Esophagus muscularis mucosa (tissue), 4 donors: ENCODE data around the gene ARHGAP8. TPM values are rescaled to one million over a fixed set of nuclear protein-coding genes. Genes with fewer than 3 reads are reported as not detected.
A peak's percentile ranks its signal among the peaks of the same experiment; 100 is the strongest.

Experiments
- DNase-seq: peaks from one replicate; pipeline ENCODE4 v3.0.0-alpha.2; 2017; ENCODE audit errors: extremely low spot score
- H3K27ac ChIP-seq, 4 donors: fragments of 200-600 bp; sonication (generic); replicated peaks in 1 of 4; 1 replicate in 3 of 4; 2 replicates in 1 of 4; pipeline ENCODE4 v1.5.1; 2016 to 2019; ENCODE audit warnings: mild to moderate bottlenecking in 1 of 4
- H3K27me3 ChIP-seq, 4 donors: fragments of 200-600 bp; sonication (generic); one replicate each; pipeline versions ENCODE4 v1.5.1 to v1.6.0; 2016 to 2019
- H3K36me3 ChIP-seq, 4 donors: fragments of 200-600 bp; sonication (generic); one replicate each; pipeline ENCODE4 v1.5.1; 2016 to 2019
- H3K4me1 ChIP-seq, 4 donors: fragments of 200-600 bp; sonication (generic); one replicate each; pipeline ENCODE4 v1.5.1; 2016 to 2019
- H3K4me3 ChIP-seq, 4 donors: fragments of 200-600 bp; sonication (generic); 1 replicate in 2 of 4; 2 replicates in 2 of 4; pipeline ENCODE4 v1.5.1; 2016 to 2019; ENCODE audit warnings: mild to moderate bottlenecking in 4 of 4, moderate library complexity in 1 of 4
- H3K9me3 ChIP-seq, 4 donors: fragments of 200-600 bp; sonication (generic); 1 replicate in 3 of 4; 2 replicates in 1 of 4; pipeline ENCODE4 v1.5.1; 2016 to 2019
- EP300 ChIP-seq: sonication (generic); formaldehyde crosslinking; IDR thresholded peaks from one replicate; pipeline ENCODE4 v1.6.1; 2017; ENCODE audit warnings: antibody characterized with exemption
- POLR2A ChIP-seq: fragments of 450-650 bp; IDR thresholded peaks from one replicate; pipeline ENCODE4 v1.6.1; 2017; ENCODE audit warnings: antibody characterized with exemption, moderate library complexity, mild to moderate bottlenecking, low read depth
- POLR2AphosphoS5 ChIP-seq, 2 donors: sonication (generic); formaldehyde crosslinking; IDR thresholded peaks; one replicate each; pipeline ENCODE4 v1.6.1; 2017; ENCODE audit warnings: antibody characterized with exemption in 2 of 2
- WGBS: methylation state at CpG from one replicate; pipeline ENCODE4 v1.1.5; 2018; 5-methylcytosine and 5-hydroxymethylcytosine counted together
- intact Hi-C: fragments of 100-400 bp; cut with DNase I; formaldehyde crosslinking; loops from one replicate; pipeline ENCODE4 v1.15.1; 2023
- total RNA-seq, 4 donors: library from RNA; depleted of rRNA; stranded (reverse); fragments of >200 nt; gene quantifications; one replicate each; pipeline versions ENCODE4 v1.1.0 to v1.2.1, GENCODE V29; 2016
- TF ChIP-seq, protein P1 (sequence below), 3 experiments: fragments of 200-600 bp in 2 of 3; fragments of 450-650 bp in 1 of 3; sonication (generic) in 2 of 3; IDR thresholded peaks; one replicate each; pipeline ENCODE4 v1.5.1; 2017 to 2019; ENCODE audit warnings: antibody characterized with exemption in 3 of 3, mild to moderate bottlenecking in 2 of 3, moderate library complexity in 1 of 3

ARHGAP8 gene
- total RNA-seq, 4 donors from 2014 or later: 0.33 to 0.58 TPM; not detected in 2

DNA sequence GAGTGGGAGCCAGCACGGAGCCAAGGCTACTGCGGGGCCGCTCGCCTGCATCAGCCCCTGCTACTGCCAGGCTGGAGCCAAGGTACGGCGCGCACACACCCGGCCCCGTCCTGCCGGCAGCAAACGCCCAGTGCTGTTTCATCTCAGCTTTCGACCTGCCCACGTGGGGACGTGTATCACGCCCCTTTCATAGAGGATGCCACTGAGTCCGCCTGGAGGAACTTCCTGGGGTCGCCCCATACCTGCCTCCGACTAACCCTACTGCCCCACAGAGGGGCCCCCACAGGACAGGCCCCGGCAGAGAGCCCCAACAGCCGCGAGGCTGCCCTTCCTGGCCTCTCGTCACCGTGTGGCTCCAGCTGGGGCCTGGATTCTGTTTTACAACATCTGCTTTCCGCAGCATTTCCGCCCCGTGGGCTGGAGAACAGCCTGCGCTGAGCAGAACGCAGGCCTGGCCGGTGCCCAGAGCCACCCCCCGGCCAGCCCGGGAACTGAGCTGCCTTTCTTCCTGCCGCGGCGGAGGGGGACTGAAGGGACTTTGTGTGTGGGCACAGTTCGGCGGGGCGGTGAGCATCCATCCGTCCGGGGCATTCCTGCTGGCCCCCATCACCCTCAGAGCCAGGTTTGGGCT is 22.9 kb upstream of the ARHGAP8 start:
- H3K4me1 ChIP-seq: peaks cover 8 to 23% (median 19%) of the 10 kb centered on the region in 4 donors
- TF ChIP-seq POLR2A (no peak), EP300 (no peak), POLR2AphosphoS5 (IDR thresholded peaks at IDR 0.05) (peak in 1 of 2 donors; percentile 24)
- TF ChIP-seq, protein P1, sequence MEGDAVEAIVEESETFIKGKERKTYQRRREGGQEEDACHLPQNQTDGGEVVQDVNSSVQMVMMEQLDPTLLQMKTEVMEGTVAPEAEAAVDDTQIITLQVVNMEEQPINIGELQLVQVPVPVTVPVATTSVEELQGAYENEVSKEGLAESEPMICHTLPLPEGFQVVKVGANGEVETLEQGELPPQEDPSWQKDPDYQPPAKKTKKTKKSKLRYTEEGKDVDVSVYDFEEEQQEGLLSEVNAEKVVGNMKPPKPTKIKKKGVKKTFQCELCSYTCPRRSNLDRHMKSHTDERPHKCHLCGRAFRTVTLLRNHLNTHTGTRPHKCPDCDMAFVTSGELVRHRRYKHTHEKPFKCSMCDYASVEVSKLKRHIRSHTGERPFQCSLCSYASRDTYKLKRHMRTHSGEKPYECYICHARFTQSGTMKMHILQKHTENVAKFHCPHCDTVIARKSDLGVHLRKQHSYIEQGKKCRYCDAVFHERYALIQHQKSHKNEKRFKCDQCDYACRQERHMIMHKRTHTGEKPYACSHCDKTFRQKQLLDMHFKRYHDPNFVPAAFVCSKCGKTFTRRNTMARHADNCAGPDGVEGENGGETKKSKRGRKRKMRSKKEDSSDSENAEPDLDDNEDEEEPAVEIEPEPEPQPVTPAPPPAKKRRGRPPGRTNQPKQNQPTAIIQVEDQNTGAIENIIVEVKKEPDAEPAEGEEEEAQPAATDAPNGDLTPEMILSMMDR (IDR thresholded peaks at IDR 0.05): peak in 1 of 3 experiments; percentile 18
- H3K27me3 ChIP-seq: peaks cover 0 to 37% (median 0%) of the 10 kb centered on the region in 4 donors
- no peak for DNase-seq
- H3K27ac ChIP-seq: peak overlapping the region in 3 of 4 donors; percentile 51 to 67 (median 52)
- 62% methylated on average over 24 of the region's 39 CpGs for WGBS
- H3K4me3 ChIP-seq: peak overlapping the region; percentile 15 to 24 (median 22)
- peaks cover 0 to 7% (median 2%) of the 10 kb centered on the region in 4 donors for H3K36me3 ChIP-seq
- intact Hi-C loops: no loop called here
- H3K9me3 ChIP-seq: no peaks in the 10 kb centered on the region

- intact Hi-C loops: no loop called here
- H3K9me3 ChIP-seq: no peaks in the 10 kb centered on the region
- WGBS: 41% methylated on average over 10 of the region's 14 CpGs
- H3K4me1 ChIP-seq: peaks cover 8 to 23% (median 19%) of the 10 kb centered on the region in 4 donors
- peak overlapping the region in 3 of 4 donors; percentile 15 to 24 (median 23) for H3K4me3 ChIP-seq
- DNase-seq: no peak
- peaks cover 0 to 42% (median 0%) of the 10 kb centered on the region in 4 donors for H3K27me3 ChIP-seq
- H3K27ac ChIP-seq: peak overlapping the region in 2 of 4 donors; percentile 52 to 67
- H3K36me3 ChIP-seq: peaks cover 0 to 7% (median 2%) of the 10 kb centered on the region in 4 donors
- TF ChIP-seq POLR2AphosphoS5 (IDR thresholded peaks at IDR 0.05): no peak
Observed at GRCh38 chr22:44730022-44730393, 22.4 kb upstream of the ARHGAP8 start.

- Histone ChIP-seq H3K27me3 (peaks cover 0 to 49% (median 0%) of the 10 kb centered on the region in 4 donors), H3K9me3 (no peaks in the 10 kb centered on the region), H3K4me1 (peaks cover 8 to 23% (median 19%) of the 10 kb centered on the region in 4 donors), H3K4me3 (no peak overlapping the region), H3K27ac (no peak overlapping the region), H3K36me3 (peaks cover 0 to 7% (median 2%) of the 10 kb centered on the region in 4 donors)
- intact Hi-C loops: no loop called here
- 88% methylated on average over 19 of the region's 19 CpGs for WGBS
- TF ChIP-seq, protein P1 (IDR thresholded peaks at IDR 0.05): no peak
- no peak for TF ChIP-seq POLR2A
- no peak for TF ChIP-seq POLR2AphosphoS5 (IDR thresholded peaks at IDR 0.05)
- no peak for TF ChIP-seq EP300
- no peak for DNase-seq
Observed at GRCh38 chr22:44730490-44731356, 21.7 kb upstream of the ARHGAP8 start.

DNA sequence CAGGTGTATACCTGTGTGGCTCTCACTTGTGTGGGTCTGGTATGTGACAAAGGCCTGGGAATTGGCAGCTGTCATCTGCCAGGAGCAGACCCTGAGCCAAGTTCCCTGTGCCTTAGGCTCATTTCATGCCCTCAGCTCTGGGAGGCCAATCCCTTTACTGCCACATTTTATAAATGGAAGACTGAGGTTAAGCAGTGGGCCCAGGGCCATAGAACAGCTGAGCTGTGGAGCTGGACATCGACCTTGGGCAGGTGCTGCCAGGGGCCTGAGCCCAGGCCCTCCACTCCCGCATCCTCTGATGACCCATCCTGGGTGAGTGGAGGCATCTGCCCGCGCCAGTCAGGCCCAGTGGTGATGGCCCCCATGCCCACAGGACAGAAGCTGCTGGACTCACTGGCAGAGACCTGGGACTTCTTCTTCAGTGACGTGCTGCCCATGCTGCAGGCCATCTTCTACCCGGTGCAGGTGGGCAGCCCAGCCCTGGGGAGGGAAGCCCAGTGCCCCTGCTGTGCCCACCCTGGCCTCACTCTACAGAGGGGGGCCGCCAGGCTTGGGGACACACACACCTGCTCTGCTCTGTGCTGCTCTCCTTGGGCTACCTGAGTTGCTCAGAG is 20.9 kb upstream of the ARHGAP8 start:
- Histone ChIP-seq H3K9me3 (no peaks in the 10 kb centered on the region), H3K4me3 (no peak overlapping the region)
- intact Hi-C loops: no loop called here

More for the DNA sequence above, 20.9 kb upstream of the ARHGAP8 start:
- WGBS: 82% methylated on average over 6 of the region's 7 CpGs
- no peak for TF ChIP-seq EP300
- TF ChIP-seq POLR2AphosphoS5 (IDR thresholded peaks at IDR 0.05): no peak
- TF ChIP-seq, protein P1 (IDR thresholded peaks at IDR 0.05): no peak
- TF ChIP-seq POLR2A: no peak
- H3K27me3 ChIP-seq: peaks cover 0 to 57% (median 2%) of the 10 kb centered on the region in 4 donors
- peaks cover 8 to 30% (median 25%) of the 10 kb centered on the region in 4 donors for H3K4me1 ChIP-seq
- no peak overlapping the region for H3K27ac ChIP-seq
- DNase-seq: no peak
- peaks cover 0 to under 1% (median under 1%) of the 10 kb centered on the region in 4 donors for H3K36me3 ChIP-seq
